GM12865 (cell line): ENCODE data around the gene GNAI3.
A peak's percentile ranks its signal among the peaks of the same experiment; 100 is the strongest.

Experiments
- DNase-seq: peaks from one replicate; pipeline ENCODE4 v3.0.0; 2010; ENCODE audit warnings: low read depth
- H3K4me3 ChIP-seq: 2 replicates; pipeline ENCODE4 v1.5.1; 2011; ENCODE audit warnings: mild to moderate bottlenecking, low read depth, low read length, control low read depth
- CTCF ChIP-seq: IDR thresholded peaks from 2 replicates; pipeline ENCODE4 v1.5.1; 2011; ENCODE audit warnings: low read length, control low read depth, low read depth, inconsistent platforms; ENCODE audit not compliant: insufficient read depth; ENCODE audit errors: missing control alignments

The GNAI3 gene

GRCh38 chr1:109628540-109629321 lies 80.3 kb downstream of the GNAI3 start:
- H3K4me3 ChIP-seq, result no peak overlapping the region
- DNase-seq, result no peak

GRCh38 chr1:109629372-109630030 lies 81.1 kb downstream of the GNAI3 start:
- TF ChIP-seq CTCF, result no peak
- no peak overlapping the region for H3K4me3 ChIP-seq
- no peak for DNase-seq

More at GRCh38 chr1:109628540-109629321, 80.3 kb downstream of the GNAI3 start:
- no peak for TF ChIP-seq CTCF

GRCh38 chr1:109630081-109630897 lies 81.9 kb downstream of the GNAI3 start:
- no peak for DNase-seq
- no peak overlapping the region for H3K4me3 ChIP-seq
- TF ChIP-seq CTCF, result peak; percentile 9

GRCh38 chr1:109630898-109631512 lies 82.6 kb downstream of the GNAI3 start:
- DNase-seq, result no peak
- TF ChIP-seq CTCF, result no peak
- no peak overlapping the region for H3K4me3 ChIP-seq

GRCh38 chr1:109631513-109632505 lies 83.4 kb downstream of the GNAI3 start:
- no peak for DNase-seq
- H3K4me3 ChIP-seq, result no peak overlapping the region
- TF ChIP-seq CTCF, result no peak
